Parathyroid adenoma (tissue), 2 donors: ENCODE measurements around the gene CPT1B.

ENCODE experiments used
- H2AFZ ChIP-seq: fragments of 300-600 bp; sonication (generic); one replicate; pipeline ENCODE4 v1.7.0; 2017; ENCODE audit warnings: antibody characterized with exemption, mild to moderate bottlenecking
- H3K27ac ChIP-seq: fragments of 300-600 bp; sonication (generic); one replicate; pipeline ENCODE4 v1.7.0; 2017
- H3K27me3 ChIP-seq: fragments of 300-600 bp; sonication (generic); one replicate; pipeline ENCODE4 v1.7.0; 2017; ENCODE audit warnings: low read length; ENCODE audit not compliant: control insufficient read depth, insufficient read depth
- H3K36me3 ChIP-seq: fragments of 300-600 bp; sonication (generic); one replicate; pipeline ENCODE4 v1.7.0; 2017; ENCODE audit warnings: low read length; ENCODE audit not compliant: control insufficient read depth, insufficient read depth
- H3K4me1 ChIP-seq: fragments of 300-600 bp; sonication (generic); one replicate; pipeline ENCODE4 v1.7.0; 2017; ENCODE audit warnings: control low read depth
- H3K4me2 ChIP-seq: fragments of 300-600 bp; sonication (generic); one replicate; pipeline ENCODE4 v1.7.0; 2017; ENCODE audit warnings: low read length
- H3K4me3 ChIP-seq: fragments of 300-600 bp; sonication (generic); one replicate; pipeline ENCODE4 v1.7.0; 2017; ENCODE audit warnings: low read depth, low read length
- H3K79me2 ChIP-seq: fragments of 300-600 bp; sonication (generic); one replicate; pipeline ENCODE4 v1.7.0; 2017; ENCODE audit warnings: control low read depth
- H3K9ac ChIP-seq: fragments of 300-600 bp; sonication (generic); one replicate; pipeline ENCODE4 v1.7.0; 2017; ENCODE audit warnings: mild to moderate bottlenecking
- H3K9me3 ChIP-seq: fragments of 300-600 bp; sonication (generic); one replicate; pipeline ENCODE4 v1.7.0; 2017; ENCODE audit warnings: low read length; ENCODE audit not compliant: control insufficient read depth
- TF ChIP-seq, protein P1 (sequence below): fragments of 300-600 bp; sonication (generic); IDR thresholded peaks from one replicate; pipeline ENCODE4 v1.7.0; 2017; ENCODE audit warnings: antibody characterized with exemption, mild to moderate bottlenecking
- donor health status: primary hyperparathyroidism.

Gene CPT1B

DNA sequence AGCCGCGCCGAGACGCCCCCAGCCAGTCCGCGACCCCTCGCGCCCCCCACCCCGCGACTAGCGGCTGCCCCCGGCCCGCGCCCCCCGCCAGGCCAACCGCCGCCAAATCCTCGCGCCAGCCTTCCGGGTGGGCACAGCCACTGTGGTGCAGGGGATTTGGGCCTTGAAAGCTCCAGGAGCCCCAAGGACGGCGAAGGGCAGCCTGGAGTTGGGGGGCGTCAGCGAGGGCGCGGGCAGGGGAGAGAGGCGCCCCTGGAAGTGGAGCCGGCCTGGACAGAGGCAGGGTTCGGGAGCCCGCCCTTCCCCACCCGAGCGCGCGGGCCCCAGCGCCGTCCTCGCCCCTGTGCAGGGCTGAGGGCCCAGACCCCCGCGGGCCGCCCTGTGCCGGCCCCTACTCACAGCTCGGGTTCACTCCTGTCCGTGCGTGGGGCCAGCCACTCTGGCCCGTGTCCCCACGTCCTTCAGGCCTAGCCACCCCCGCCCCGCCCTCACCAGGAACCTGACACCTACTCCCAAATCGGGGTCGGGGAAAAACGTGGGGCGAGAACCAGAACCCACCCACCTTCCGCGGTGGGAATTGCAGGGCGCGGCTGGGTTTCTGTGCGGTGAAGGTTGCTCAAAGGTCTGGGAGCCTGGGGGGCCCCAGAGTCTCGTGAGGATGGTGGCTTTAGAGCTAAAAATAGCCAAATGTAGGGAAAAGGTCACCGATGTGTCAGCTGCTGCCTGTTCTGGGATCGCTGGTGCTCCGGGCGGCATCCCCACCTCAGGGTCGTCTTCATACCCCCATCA lies at the start of gene CPT1B:
Gene CPT1B (minus strand): TSS at position 441 of the 789 bp plus-strand sequence. CDS start 512 bp downstream, outside the sequence.
- Histone ChIP-seq H3K79me2 (no peaks in the 10 kb centered on the region), H3K27ac (peak within 1 kb of the TSS; percentile 88), H3K36me3 (no peaks in the 10 kb centered on the region), H3K4me1 (no peaks in the 10 kb centered on the region), H2AFZ (peak within 1 kb of the TSS; percentile 38), H3K4me2 (peak within 1 kb of the TSS; percentile 50), H3K27me3 (no peaks in the 10 kb centered on the region), H3K9ac (peak within 1 kb of the TSS; percentile 29), H3K9me3 (no peaks in the 10 kb centered on the region), H3K4me3 (peak within 1 kb of the TSS; percentile 11)
- TF ChIP-seq, protein P1, sequence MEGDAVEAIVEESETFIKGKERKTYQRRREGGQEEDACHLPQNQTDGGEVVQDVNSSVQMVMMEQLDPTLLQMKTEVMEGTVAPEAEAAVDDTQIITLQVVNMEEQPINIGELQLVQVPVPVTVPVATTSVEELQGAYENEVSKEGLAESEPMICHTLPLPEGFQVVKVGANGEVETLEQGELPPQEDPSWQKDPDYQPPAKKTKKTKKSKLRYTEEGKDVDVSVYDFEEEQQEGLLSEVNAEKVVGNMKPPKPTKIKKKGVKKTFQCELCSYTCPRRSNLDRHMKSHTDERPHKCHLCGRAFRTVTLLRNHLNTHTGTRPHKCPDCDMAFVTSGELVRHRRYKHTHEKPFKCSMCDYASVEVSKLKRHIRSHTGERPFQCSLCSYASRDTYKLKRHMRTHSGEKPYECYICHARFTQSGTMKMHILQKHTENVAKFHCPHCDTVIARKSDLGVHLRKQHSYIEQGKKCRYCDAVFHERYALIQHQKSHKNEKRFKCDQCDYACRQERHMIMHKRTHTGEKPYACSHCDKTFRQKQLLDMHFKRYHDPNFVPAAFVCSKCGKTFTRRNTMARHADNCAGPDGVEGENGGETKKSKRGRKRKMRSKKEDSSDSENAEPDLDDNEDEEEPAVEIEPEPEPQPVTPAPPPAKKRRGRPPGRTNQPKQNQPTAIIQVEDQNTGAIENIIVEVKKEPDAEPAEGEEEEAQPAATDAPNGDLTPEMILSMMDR: peak; percentile 8

DNA sequence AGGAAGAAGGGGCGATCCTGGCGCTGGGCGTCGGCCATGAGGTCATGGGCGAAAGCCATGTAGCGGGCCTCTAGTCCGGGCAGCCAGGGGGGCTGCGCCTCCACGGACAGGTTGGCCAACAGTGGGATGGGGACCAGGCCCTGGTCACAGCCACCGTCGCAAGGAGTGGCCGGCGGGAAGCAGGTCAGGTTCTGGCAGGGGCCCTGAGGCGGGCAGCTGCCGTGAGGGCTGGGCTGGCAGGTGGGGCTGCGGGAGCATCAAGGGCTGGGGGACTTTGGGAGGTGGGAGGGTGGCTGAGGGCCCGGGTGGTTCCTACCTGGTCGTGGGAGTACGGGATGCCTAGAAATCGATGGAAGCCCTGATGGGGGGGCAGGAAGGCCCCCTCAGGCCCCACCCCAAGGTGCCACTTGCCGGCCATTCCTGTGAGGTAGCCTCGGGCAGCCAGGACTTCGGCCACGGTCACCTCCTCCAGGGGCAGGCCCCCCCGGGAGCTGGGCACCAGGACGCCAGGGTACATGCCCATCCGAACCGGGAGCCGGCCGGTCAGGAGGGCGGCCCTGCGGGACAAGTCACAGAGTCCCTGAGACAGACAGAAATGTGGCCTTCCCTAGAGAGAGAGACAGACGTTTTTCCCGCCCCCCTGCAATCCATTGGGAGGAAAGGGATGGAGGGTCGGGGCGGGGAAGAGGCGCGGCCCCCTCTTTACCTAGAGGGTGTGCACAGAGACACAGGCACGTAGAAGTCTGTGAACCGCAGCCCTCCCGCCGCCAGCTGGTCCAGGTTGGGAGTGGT lies 48.8 kb upstream of the CPT1B start:
- H3K27ac ChIP-seq: peak overlapping the region; percentile 67
- no peaks in the 10 kb centered on the region for H3K9me3 ChIP-seq
- H3K4me1 ChIP-seq: peaks cover 5% of the 10 kb centered on the region
- H3K36me3 ChIP-seq: no peaks in the 10 kb centered on the region
- H3K4me3 ChIP-seq: peak overlapping the region; percentile 88
- H3K9ac ChIP-seq: no peak overlapping the region
- H3K4me2 ChIP-seq: peak overlapping the region; percentile 99
- H3K27me3 ChIP-seq: no peaks in the 10 kb centered on the region
- TF ChIP-seq, protein P1: no peak
- no peaks in the 10 kb centered on the region for H3K79me2 ChIP-seq
- H2AFZ ChIP-seq: peak overlapping the region; percentile 89

DNA sequence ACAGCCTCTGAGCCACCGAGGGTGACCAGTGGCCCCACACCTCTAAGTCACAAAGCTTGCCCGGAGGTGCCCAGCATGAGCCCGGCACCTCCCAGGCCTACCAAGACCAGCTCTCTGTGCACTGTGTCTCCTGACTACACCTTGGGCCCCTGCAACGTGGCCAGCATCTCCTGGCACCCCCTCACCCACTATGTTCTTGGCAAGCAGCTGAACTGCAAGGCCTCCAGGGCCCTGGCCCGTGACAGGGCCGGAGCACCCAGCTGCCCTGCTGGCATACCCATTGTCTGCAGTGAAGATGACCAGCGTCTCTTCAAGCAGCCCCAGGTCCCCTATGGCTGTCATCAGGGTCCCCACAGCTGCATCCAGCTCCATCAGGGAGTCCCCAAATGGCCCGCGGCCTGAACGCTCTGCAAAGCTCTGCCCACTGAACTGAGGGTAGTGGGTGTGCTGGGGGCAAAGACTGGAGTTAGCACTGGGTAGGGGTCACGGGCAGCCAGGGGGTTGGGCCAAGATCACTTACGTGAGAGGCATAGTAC lies 48.2 kb upstream of the CPT1B start:
- TF ChIP-seq, protein P1: no peak
- Histone ChIP-seq H3K4me1 (peaks cover 12% of the 10 kb centered on the region), H3K9ac (no peak overlapping the region), H3K9me3 (no peaks in the 10 kb centered on the region), H3K36me3 (no peaks in the 10 kb centered on the region), H3K4me3 (no peak overlapping the region), H2AFZ (no peak overlapping the region), H3K27me3 (no peaks in the 10 kb centered on the region), H3K4me2 (peak overlapping the region; percentile 99), H3K27ac (no peak overlapping the region), H3K79me2 (no peaks in the 10 kb centered on the region)

DNA sequence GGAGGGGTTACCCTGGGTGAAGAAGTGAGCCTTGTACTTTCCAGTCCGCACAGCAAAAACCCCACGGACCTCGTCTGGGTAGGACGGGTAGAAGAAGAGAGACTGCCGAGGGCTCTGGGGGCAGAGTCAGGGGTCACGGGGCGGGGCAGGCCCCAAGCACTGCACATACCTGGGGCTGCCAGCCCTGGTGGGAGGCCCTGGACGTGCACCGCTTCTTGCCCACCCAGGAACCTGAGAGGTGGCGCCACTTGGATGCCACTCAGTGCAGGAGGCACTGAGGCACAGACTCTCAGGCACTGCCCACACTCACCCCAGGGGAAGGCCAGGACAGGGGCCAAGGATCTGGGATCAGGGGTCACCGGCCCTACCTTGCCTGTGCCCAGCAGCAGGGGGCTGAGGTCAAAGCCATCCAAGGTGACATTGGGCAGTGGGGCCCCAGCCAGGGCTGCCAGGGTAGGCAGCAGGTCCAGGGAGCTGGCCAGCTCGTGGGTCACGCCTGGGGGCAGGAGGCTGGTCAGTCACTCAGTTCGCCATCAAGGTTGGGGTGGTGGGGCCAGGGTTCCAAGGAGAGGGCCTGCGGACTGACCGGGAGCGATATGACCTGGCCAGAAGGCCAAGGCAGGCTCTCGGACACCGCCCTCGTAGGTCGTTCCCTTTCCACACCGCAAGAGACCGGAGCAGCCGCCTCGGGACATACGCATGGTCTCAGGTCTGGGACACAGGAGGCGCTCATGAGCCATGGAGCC lies 47.5 kb upstream of the CPT1B start:
- Histone ChIP-seq H2AFZ (no peak overlapping the region), H3K27me3 (no peaks in the 10 kb centered on the region), H3K9me3 (no peaks in the 10 kb centered on the region), H3K4me2 (no peak overlapping the region), H3K27ac (no peak overlapping the region), H3K4me3 (no peak overlapping the region), H3K9ac (no peak overlapping the region), H3K36me3 (no peaks in the 10 kb centered on the region), H3K4me1 (peaks cover 18% of the 10 kb centered on the region), H3K79me2 (no peaks in the 10 kb centered on the region)
- TF ChIP-seq, protein P1: no peak
